ENCODE measurements around the gene CDH4.

CDH4 gene

DNA sequence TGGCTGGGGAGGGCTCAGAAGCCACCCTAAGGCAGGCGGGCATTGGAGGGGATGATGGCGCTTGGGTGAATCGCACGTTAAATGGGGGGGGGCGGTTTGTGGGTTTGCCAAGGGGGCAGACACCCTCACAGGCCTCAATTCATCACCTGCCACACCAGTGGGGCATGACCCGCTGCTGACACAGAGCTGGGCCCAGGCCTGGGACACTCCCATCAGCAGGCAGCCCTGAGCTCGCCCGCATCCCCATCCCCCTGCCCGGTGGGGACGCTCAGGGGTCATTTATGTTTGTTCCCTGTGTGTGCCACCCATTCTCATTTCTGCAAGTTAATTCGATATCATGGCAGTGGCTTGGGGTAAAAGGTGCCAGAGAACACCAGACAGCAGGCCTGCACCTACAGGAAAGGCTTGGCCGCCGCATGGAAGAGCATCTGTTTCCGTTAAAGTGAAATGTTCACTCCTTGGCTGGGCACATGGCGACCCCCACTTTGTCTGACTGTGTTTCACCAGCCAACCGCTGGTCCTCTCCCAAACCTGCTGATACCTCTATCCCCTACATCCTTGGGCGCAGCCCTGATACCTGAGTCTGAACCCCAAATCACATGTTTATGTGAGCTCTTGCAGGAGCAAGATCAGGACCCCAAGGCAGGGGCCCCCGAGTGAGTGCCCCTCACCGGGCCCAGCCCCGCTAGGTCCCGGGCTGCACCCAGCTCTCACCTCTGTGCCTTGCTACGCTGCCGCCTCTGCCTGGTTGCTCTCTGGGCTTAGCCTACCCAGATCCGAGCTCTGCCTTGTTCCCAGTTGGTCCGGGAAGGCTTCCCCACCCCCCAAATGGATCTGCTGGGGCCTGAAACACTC, 564.8 kb downstream of the CDH4 start:
- no peak for DNase-seq

DNA sequence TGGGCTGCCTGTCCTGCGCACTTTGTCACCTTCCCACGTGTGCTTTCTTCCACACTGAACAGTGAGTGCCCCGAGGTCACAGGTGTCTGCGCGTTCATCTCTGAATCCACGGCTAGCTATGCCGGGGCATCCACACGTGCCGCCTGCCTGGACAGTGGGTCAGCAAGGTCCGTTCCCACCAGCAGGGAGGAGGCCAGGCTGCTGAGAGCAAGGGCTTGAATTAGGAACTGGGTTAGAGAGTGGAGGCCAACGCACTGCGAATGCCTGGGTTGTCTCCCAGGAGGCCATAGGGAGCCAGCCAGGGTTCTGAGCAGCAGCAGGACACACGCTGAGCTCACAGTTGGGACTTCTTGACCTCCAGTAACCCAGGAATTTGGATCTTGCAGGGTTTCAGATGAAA, 565.5 kb downstream of the CDH4 start:
- DNase-seq = no peak

DNA sequence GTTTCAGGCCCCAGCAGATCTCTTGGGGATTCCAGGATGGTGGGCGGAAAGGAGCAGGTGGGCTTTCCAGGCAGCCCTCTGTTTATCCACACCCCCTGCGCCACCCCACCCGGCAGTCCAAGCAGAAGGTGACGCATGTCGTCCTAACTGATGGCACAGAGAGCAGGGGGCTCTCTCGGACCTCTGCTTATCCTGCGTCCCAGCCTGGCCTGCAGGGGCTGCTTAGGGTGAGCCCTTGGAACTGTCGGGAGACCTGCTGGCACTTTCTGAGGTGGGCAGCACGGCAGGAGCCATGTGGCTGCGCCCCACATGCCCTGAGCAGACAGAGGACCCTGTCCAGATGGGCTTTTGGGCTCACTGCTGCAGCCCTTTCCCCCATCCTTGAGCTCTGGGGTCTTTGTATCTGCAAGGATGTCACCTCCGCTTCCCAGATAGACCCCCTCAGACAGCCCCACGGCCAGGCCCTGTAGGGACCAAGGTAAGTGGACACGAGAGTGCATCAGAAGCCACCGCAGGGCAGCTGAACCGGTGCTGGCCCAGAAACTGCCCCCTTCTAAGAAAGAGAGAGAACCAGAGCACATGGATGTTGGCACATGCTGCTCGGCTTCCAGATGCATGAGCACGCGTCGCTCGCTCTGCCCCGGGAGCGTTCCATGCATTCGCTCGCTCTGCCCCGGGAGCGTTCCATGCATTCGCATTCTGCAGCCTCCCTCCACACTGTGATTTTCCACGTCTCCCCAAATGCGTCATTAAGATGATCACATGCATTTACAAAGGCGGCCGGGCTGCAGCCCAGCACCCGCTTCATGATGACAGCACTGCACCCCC, 566.9 kb downstream of the CDH4 start:
- no peak for DNase-seq

DNA sequence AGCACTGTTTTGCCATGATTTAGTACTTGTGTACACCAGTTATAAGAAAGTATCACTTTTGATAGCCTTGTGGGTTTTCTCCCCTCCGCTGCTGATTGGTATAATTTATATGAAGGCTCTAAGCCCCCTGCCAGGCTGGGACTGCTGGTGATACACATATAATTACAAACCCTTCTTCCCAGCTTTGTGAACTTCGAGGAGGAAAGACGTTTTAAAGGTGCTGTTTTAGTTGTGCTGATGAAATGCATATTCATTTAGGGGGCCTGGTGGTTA, 567.4 kb downstream of the CDH4 start:
- no peak for DNase-seq

DNA sequence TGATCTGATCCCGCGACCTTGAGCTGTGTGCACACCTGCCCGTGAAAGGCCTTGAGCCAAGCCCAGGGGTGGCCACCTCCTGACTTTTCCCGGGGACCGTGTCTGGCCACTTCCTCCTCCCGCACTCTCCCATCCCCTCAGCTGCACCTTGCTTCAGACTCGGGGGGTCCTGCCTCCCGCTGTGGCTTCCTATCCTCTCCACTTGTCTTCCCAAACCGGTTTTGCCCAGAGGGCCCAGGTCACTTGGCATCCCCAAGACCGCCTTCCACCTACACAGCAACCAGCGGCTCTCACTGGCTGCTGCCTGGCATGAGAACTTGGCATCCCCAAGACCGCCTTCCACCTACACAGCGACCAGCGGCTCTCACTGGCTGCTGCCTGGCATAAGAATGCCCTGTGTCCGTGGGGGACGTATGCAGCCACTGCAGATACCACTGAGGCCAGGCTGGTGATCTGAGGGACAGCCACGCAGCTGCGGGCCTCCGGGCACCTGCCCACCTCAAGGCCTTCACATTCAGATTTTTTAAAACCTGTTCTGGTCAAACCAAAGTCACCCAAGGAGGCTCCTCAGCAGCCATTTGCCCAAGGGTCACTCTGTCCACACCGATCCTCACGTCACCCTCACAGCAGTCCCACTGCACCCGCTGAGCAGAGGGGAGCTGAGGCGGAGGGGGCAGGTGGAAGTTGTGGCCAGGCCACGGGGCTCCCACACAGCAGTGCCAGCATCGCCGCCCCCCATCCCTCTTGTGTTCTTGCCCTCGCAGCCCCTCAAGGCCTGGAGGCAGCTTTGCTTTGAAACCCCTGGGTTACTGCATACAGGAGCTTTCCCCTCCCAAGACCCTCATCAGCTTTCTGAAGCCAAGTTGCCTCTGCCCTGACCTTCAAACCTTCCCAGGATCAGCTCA, 568.1 kb downstream of the CDH4 start:
- no peak for DNase-seq

DNA sequence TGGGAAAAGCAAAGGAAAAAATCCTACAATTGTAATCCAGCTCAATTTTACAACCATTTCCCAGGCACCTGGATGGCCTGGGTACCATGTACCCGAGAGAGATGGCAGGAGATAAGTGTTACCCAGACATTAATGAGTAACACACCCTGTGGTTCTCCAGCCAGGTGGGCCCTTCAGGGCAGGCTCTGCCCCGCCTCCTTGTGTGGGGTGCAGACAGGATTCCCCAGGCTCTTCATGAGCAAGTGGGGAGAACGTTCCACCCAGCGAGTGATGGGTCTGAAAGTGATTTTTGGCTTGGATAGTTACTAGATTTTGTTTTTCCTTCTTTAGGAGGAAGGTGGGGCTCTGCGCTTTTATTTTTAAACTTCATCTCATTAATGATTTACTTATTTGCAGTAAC, 569.7 kb downstream of the CDH4 start:
- DNase-seq = no peak

DNA sequence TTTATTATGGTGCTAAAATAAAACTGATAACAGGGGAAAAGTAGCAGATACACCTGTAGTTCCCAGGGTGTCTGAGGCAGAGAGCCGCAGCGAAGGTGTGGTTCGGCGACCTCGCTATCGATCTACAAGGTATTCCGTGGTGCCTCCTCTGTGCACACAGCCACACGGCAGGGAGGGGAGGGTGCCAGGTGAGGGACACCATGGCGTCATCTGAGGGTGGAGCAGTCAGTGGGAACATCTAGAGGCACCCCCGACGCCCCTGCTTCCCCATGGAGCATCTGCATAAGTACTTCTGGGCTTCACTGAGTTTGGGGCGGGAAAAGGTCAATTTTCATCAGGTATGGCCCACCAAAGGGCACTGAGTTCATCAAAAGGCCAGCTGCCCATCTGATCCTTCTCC, 570.3 kb downstream of the CDH4 start:
- DNase-seq = no peak

DNA sequence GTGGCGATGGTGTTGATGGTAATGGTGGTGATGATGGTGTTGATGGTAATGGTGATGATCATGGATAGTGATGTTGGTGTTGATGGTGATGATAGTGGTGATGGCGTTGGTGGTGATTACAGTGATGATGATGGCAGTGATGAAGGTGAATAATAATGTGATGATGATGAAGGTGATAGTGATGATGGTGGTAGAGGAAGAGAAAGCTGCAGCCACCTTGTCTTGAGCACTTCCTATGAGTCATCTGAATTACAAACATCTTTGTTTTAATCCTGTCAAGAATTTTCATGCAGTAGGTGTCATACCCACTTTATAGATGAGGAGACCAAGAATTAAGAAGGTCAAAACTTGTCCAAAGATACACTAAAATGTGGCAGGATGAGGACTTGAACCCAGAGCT, 571.2 kb downstream of the CDH4 start:
- DNase-seq = no peak

DNA sequence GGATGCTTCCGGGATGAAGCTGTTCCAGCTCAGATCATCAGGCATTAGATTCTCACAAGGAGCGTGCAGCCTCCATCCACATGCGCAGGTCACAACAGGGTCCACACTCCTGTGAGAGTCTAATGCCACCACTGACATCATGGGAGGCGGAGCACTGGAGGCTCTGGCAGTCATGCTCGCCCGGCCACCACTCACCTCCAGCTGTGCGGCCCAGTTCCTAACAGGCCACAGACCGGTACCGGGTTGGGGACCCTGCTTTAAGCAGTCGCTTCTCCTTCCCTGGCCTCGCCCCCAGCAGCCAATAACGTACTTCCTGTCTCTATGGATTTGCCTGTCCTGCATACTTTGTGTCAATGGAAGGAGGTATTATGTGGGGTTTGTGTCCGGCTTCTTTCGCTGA, 576.8 kb downstream of the CDH4 start:
- DNase-seq = no peak

DNA sequence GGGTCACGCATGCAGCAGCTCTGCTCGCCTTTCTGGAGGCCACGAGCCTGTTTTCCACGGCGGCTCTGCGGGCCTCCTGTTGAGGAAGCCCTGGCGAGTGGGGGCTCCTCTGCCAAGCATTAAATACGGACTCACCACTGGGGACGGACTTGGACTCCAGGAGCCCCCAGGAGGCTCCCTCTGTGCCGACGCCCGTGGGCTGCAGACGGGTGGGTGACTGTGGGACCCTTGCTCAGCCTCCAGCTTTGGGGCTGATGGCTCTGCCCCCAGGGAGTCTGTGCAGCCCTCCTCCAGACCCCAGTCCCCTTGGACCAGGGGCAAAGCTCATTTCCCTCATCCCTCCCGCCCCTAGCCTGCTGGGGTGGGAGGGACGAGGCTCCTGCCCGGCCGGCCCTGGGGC, 577.5 kb downstream of the CDH4 start:
- no peak for DNase-seq

DNA sequence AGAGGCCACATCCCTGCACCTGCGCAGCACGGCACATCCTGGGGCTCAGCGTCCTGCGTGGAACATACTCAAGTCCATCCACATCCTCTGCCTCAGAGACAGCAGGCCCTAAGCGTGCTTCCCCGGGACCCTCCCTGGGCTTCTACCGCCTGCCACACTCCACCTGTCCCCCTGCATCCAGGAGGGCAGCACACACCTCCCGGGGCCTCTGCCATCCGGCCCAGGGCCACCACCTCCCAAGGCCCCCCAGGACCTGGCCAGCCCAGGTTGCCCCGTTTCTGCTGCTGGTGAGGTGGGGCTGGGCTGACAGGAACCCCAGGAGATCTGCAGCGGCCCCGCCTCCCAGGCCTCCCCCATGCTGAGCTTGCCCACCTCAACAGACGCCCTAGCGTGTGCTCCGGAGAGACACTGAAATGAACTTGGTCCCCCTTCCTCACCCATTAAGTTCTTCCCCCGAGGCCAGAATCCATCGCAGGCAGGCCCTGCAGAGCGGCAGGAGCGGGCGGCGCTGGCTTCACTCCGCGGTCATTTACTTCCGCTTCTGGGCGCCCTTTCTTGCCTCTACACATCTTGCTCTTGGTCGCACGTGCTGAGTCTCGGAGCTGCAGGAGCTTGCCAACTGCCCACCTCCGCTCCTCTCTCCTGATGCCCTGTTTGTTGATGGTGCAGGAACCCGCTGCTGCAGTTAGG, 578.3 kb downstream of the CDH4 start:
- no peak for DNase-seq

DNA sequence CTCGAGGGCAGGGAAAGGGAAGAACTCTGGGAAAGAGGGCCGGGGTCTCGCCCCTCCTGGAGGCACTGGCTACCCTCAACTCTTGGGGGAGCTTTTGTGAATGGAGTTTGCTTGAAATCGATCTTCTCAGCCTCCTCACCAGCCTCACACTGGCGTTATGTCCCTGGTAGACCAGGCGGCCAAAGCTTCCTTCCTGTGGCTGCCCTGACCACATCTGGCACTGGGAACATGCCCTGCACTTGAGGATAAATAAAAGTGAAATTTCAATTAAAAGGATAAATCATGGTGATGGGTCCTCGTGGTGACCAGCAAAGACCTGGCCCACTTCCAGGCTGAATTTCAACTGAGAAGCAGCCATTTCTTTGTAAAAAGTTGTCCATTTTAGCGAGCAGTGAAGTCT, 578.9 kb downstream of the CDH4 start:
- DNase-seq = no peak

DNA sequence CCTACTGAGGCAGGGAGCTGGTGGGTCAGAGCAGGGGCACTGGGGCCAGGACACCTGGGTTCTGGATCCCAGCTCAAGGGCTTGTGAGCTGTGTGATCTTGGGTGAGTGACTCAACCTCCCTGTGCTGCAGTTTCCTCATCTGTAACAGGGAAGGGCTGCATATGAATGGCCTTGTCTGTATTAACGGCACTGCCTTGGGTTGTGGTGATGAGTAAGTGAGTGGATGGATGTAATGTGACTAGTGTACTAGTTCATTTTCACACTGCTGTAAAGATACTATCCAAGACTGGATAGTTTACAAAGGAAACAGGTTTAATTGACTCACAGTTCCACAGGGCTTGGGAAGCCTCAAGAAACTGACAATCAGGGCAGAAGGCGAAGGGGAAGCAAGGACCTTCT, 580.1 kb downstream of the CDH4 start:
- DNase-seq = no peak

DNA sequence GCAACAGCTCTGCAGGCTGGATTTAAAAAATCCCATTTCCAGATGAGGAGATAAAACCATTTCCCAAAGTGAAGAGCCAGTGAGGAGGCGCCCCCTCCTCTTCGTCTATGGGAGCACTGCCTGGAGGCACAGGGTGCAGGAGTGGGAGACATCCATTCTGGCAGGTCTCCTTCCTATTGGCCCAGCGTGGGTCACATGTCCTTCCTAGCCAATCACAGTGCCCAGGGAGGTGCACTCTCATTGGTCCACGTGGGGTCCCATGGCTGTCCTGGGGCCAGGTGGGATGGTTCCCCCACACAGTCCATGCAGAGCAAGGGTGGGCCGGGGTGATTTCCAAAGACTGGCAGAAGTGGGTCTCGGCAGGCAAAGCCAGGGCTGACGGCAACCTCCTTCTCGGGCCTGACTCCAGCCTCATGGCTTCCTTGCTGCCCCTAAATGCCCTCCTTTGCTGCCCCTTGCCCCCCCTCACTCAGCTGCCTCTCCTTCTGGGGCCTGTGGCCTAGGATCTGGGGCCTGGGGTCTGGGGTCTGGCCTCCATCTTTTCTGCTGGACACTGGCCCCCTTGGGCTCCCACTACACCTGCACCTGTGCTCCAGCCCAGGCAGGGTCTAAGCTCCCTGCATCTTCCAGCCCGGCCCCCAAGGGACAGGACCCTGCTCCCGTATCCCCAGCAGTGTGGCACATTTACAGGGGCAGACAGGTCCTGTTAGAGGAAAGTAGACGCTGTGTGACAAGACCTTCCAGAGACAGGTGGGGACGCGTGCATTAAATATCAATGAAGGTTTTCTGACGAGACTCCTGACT, 581.9 kb downstream of the CDH4 start:
- no peak for DNase-seq

DNA sequence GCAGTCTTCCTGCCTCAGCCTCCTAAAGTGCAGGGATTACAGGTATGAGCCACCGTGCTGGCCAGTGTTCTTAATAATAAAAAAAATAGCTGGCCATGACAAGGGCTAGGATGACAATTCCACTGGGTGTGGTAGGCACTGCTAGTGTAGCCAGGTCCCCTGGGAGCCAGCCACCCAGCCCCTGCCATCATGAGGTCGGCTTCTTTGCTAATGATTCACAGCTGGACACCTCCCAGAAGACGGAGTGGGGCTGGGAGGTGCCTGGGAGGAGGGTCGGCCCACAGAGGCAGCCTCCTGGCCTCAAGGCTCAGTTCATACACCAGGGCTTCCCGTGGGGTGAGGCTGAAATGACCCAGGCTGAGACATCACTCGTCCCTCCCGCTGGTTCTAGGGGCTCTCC, 583.2 kb downstream of the CDH4 start:
- no peak for DNase-seq

DNA sequence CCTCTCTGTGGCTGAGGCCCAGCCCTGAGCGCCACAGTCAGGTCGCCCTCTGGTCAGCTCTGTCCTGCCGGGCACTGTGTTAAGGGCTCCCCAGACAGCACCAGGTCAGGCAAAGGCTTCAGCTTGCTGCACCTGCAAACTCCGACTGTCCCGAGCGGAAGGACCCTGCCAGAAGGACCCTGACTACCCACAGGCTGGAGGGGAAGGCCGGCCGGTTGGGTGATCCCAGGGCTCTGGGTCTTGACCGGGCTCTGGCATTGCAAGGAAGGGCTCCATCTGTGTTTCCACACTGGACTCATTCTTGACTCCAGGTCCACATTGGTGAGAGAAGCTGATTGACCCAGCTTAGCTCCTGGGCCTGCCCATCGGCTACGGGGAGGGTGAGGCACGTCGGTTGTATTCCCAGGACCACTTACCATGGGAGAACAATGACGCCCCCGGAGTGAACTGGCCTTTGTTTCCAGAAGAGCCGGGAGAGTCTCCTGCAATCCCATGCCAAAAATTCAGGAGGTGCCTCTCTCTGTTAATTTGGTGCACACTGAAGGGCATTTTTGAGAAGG, 583.8 kb downstream of the CDH4 start:
- DNase-seq = no peak

DNA sequence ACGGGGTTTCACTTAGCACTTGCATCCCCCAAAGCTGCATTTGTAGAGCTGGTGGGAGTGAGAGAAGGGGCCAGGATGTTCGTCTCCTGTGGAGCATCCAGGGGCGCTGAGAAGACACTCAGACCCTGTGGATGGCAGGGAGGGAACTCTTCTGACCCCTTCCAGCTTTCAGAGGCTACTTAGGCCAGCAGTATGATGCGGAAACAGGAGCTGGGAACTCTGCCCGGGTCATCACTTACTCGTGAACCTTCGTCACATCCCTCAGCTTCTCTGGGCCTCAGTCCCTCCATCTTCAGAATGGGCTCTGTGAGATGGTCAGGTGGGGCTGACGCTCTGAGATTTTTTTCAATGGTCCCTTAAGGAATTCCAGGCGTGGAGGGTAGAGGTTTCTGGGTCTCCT, 585.1 kb downstream of the CDH4 start:
- no peak for DNase-seq

DNA sequence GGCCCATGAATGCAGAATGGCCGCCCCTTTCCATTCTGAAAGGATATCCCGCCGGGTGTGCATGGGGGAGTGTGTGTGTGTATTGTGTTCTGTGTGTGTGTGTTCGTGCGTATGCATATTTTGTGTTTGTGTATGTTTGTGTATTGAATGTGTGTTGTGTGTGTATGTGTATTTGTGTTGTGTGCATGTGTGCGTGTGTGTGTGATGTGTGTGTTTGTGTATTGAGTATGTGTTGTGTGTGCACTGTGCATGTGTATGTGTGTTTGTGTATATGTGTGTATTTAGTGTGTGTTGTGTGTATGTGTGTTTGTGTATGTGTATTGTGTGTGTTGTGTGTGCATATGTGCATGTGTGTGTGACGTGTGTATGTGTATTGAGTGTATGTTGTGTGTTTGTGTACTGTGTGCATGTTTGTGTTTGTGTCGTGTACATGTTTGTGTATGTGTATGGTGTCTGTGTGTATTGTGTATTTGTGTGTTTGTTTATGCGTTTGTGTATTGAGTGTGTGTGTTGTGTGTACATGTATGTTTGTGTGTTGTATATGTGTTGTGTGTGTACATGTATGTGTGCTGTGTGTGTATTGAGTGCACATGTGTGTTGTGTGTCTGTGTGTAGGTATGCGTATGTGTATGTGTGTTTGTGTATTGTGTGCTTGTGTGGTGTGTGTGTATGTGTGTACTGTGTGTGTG, 587.3 kb downstream of the CDH4 start:
- no peak for DNase-seq

DNA sequence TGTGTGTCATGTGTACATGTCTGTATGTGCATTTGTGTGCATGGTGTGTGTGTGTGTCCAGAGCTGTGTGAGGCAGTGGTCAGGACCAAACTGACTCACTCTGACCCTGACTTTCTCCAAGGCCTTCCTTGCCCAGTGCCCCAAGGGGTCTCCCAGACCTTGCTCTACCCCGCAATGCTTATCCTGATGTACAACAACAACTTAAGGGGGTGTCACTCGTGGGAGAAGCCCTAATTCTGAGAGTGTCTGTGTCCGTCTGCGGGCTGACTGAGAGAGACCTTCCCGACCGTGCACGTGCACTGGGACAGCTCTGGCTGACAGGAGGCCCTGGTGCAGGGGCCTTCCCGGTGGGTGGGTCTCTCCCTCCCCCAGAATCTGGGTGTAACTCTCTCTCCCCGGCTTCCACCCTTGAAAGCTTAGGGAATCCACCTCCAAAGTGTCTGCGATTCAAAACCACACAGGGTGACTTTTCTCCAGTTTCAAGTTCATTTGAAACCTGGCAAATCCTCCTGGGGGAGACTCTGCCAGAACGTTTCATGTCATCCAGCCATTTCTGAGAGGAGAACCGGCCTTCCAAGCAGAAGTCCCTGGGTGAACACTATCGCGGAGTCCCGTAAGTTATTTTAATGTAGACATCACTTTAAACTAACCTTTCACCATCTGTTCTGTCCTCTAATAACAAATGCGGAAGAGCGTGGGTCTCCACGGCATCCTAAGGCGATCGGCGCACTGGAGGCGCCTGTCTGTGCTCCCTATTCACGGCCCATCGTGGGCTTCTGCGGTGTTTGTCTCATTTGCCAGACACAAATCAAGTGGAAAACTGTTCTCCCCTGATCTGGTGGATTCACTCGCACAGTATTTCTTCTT, 588.1 kb downstream of the CDH4 start:
- no peak for DNase-seq
